ENCODE data around the gene LAMB1.

The LAMB1 gene

GRCh38 chr7:107920048-107920772 is 82.8 kb downstream of the LAMB1 start:
- no peak overlapping the region for H3K4me3 ChIP-seq (ENCODE audit: low read depth, low read length)
- TF ChIP-seq CTCF (IDR thresholded peaks at IDR 0.05; ENCODE audit: borderline replicate concordance, insufficient read depth, low read depth, low read length), result no peak

- TF ChIP-seq CTCF (IDR thresholded peaks at IDR 0.05; ENCODE audit: borderline replicate concordance, insufficient read depth, low read depth, low read length), result no peak
- H3K4me3 ChIP-seq (ENCODE audit: low read depth, low read length), result no peak overlapping the region
Measured at GRCh38 chr7:107918948-107919347, 84.0 kb downstream of the LAMB1 start.

- H3K4me3 ChIP-seq (ENCODE audit: low read depth, low read length), result no peak overlapping the region
- TF ChIP-seq CTCF (IDR thresholded peaks at IDR 0.05; ENCODE audit: borderline replicate concordance, insufficient read depth, low read depth, low read length), result no peak
Measured at GRCh38 chr7:107917763-107918651, 85.0 kb downstream of the LAMB1 start.

- no peak for TF ChIP-seq CTCF (IDR thresholded peaks at IDR 0.05; ENCODE audit: borderline replicate concordance, insufficient read depth, low read depth, low read length)
- no peak overlapping the region for H3K4me3 ChIP-seq (ENCODE audit: low read depth, low read length)
Measured at GRCh38 chr7:107915541-107915940, 87.4 kb downstream of the LAMB1 start.

- TF ChIP-seq CTCF (IDR thresholded peaks at IDR 0.05; ENCODE audit: borderline replicate concordance, insufficient read depth, low read depth, low read length), result no peak
- no peak overlapping the region for H3K4me3 ChIP-seq (ENCODE audit: low read depth, low read length)
Measured at GRCh38 chr7:107914831-107915230, 88.1 kb downstream of the LAMB1 start.

GRCh38 chr7:107913851-107914250 is 89.1 kb downstream of the LAMB1 start:
- no peak overlapping the region for H3K4me3 ChIP-seq (ENCODE audit: low read depth, low read length)
- TF ChIP-seq CTCF (IDR thresholded peaks at IDR 0.05; ENCODE audit: borderline replicate concordance, insufficient read depth, low read depth, low read length), result no peak
